Esophagus muscularis mucosa (tissue), 3 donors: ENCODE data around the gene CACYBP.

Experiments
- POLR2A ChIP-seq: fragments of 450-650 bp; IDR thresholded peaks from one replicate; pipeline ENCODE4 v1.6.1; 2017; ENCODE audit warnings: antibody characterized with exemption, moderate library complexity, mild to moderate bottlenecking, low read depth
- TF ChIP-seq, protein P1 (sequence below), 3 experiments: fragments of 200-600 bp in 2 of 3; fragments of 450-650 bp in 1 of 3; sonication (generic) in 2 of 3; IDR thresholded peaks; one replicate each; pipeline ENCODE4 v1.5.1; 2017 to 2019; ENCODE audit warnings: antibody characterized with exemption in 3 of 3, mild to moderate bottlenecking in 2 of 3, moderate library complexity in 1 of 3

DNA sequence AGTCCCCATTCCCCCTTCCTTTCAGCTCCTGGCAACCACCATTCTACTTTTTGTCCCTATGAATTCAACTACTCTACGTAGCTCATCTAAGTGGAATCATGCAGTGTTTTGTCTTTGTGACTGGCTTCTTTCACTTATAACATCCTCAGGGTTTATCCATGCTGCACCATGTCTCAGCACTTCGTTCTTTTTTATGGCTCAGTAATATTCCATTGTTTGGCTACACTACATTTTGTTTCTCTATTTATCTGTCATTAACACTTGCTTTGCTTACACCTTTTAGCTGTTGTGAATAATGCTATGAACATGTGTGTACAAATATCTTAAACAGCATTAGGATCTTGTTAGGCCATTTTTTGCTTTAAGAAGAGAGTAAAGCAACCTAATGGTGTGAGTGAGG is 25.0 kb downstream of the CACYBP start:
- TF ChIP-seq, protein P1, sequence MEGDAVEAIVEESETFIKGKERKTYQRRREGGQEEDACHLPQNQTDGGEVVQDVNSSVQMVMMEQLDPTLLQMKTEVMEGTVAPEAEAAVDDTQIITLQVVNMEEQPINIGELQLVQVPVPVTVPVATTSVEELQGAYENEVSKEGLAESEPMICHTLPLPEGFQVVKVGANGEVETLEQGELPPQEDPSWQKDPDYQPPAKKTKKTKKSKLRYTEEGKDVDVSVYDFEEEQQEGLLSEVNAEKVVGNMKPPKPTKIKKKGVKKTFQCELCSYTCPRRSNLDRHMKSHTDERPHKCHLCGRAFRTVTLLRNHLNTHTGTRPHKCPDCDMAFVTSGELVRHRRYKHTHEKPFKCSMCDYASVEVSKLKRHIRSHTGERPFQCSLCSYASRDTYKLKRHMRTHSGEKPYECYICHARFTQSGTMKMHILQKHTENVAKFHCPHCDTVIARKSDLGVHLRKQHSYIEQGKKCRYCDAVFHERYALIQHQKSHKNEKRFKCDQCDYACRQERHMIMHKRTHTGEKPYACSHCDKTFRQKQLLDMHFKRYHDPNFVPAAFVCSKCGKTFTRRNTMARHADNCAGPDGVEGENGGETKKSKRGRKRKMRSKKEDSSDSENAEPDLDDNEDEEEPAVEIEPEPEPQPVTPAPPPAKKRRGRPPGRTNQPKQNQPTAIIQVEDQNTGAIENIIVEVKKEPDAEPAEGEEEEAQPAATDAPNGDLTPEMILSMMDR (IDR thresholded peaks at IDR 0.05): no peak
- no peak for TF ChIP-seq POLR2A
